GM19324 (cell line): Measurements from ENCODE around the gene PDSS1.

Experiments used
- ATAC-seq: cut with Tn5 transposase; IDR thresholded peaks from one replicate; pipeline ENCODE4 v1.9.1; 2021; ENCODE audit warnings: mild to moderate bottlenecking, moderate library complexity; ENCODE audit not compliant: unreplicated experiment, low FRiP score

PDSS1 gene

DNA sequence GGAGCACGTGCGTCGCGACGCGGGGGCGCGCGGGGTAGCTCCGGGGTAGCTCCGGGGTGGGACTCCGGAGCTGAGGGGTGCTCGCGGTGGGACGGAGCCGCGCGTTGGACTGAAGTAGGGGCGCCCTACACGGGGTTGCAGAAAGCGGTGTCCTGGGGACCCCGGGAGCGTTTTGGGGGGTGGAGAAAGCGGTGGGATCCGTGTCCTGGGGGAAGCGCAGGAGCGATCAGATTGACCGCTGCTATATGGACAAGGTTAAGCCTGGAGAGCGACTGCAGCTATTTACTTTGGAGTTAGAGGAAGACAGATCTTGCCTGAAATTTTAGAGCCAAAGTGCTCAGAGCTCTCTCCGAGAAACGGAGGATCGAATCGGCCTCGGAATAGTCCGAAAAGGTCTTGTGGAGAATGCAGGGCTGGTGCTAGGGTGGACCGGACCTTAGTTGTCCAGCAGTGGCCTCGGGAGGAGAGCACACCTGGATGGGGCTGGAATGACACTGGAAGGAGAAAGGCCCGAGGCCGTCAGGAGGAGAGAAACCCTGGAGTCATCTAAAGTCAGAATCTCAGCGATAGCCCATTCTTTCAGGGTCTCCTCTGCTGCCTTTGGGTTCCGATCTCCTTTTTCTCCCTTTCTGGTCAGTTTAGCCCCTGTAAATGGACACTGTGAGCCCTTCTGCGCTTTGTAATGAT lies 564 bp downstream of the PDSS1 start:
- no peak for ATAC-seq

- no peak for ATAC-seq
These were observed 1.4 kb downstream of the PDSS1 start for GRCh38 chr10:26698909-26699308.

GRCh38 chr10:26699631-26700030 lies 2.1 kb downstream of the PDSS1 start:
- no peak for ATAC-seq

- ATAC-seq = no peak
These were observed 3.6 kb downstream of the PDSS1 start for GRCh38 chr10:26700884-26701630.

DNA sequence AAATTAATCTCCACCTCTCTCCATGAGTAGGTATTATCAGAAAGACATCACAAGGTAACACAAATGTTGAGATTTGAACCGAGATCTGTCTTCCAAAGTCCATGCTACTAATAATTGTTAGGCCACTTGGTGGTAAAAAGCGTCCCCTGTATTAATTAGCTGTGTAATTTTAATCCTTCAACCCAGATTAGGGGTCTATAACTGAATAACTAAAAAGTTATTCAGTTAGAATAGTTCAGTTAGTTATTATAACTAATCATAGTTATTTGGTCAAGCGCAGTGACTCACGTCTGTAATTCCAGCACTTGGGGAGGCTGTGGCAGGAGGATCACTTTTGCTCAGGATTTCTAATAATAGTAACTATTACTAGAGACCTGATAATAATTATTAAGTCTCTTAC lies 5.6 kb downstream of the PDSS1 start:
- no peak for ATAC-seq

DNA sequence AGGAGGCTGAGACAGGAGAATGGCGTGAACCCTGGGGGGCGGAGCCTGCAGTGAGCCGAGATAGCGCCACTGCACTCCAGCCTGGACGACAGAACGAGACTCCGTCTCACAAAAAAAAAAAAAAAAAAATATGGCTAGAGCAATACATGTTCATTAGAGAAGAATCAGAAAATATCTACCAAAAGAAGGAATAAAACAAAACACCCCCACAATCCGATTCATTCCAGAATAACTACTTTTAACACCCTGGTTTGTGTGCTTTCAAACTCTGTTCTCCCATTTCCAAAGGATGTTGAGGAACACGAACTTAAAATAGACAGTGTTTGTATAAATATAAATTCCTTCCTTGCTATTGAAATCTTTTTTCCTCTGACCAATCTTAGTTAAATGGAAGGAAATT lies 6.5 kb downstream of the PDSS1 start:
- no peak for ATAC-seq

GRCh38 chr10:26706206-26706605 lies 8.7 kb downstream of the PDSS1 start:
- ATAC-seq = no peak

DNA sequence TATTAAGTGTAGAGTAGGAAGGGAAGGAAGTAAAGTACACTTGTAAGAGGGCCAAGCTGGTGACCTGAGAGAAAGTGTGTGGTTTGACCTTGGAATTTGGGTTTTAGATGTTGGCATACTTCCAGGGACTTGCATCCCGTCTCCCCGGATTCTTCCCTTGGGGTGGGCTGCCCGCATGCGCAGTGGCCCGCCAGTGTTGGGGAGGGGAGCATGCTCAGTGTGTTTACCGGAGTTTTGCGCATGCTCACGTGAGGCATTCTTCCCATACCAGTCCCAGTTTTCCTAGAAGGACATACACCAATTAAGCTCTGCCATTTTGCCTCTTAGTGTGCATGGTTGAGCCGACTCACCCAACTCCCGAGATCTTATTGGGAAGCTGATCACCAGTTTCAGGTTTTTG lies 9.4 kb downstream of the PDSS1 start:
- ATAC-seq = no peak

DNA sequence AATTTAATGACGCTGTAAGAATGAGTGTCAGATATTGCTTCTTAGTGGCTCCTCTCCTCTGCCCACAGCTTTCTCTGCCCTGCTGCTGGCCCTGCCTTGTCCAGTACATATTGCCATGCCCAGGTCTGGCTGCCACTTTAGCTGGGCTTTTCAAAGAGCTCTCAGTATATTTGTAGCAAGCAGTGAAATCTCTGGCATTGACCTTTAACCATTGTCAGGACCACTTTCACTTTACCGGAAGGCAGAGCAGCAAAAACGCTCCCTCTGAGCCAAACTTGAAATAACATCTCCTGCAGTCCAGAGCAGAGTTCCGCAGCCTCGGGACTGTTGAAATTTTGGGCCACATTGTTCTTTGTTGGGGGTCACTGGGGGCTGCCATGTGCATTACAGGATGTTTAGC lies 13.8 kb downstream of the PDSS1 start:
- no peak for ATAC-seq

DNA sequence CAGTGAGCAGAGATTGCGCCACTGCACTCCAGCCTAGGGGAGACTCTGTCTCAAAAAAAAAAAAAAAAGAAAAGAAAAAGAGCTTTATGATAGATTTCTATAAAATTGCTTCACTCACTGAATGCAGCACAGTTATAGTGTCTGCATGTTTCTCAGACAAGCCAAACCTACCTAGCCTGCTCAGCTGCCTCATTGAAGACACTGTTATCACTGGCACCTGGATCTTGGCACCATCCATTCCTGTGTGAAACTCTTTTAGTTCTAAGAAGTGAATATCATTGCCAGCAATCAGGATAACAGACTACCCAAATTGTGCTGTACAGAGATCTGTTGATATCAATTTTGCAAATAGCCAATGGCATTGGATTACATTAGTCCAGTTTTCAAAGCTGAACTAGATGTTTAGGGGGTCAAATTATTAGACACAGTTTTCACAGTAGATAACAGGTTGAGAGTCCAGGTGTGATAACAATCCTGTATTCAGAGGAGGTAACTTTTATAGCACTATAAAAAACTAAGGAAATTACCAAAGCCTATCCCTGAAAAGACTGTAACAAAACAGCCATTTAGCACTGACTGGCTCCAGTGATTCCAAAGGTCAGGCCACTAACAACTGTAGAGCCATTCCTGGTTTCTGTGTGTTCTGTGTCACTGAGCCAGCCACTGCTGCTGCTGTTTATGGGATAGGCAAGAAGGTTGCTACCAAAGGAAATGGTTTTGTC lies 17.1 kb downstream of the PDSS1 start:
- ATAC-seq = no peak

- no peak for ATAC-seq
These were observed 17.6 kb downstream of the PDSS1 start for GRCh38 chr10:26715137-26715487.

GRCh38 chr10:26717476-26717875 lies 20.0 kb downstream of the PDSS1 start:
- no peak for ATAC-seq

- no peak for ATAC-seq
These were observed 24.1 kb downstream of the PDSS1 start for GRCh38 chr10:26721561-26721960.

GRCh38 chr10:26723016-26723415 lies 25.5 kb downstream of the PDSS1 start:
- no peak for ATAC-seq

GRCh38 chr10:26725837-26726727 lies 28.6 kb downstream of the PDSS1 start:
- no peak for ATAC-seq

DNA sequence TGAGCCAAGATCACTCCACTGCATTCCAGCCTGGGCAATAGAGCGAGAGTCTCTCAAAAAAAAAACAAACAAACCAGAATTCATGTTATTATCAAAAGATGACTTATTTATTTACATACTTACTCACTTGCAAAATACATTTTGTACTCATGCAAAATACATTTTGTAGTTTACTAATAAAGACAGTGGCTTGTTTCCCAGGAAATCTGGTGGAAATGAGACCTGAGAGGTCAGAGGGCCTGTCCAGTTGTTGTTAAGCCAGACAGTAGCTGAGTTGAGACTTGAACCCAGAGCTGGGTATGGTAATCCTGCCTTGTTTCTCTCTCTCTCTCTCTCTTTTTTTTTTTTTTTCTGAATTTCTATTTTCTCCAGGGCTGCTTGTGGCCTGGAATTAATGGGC lies 29.5 kb downstream of the PDSS1 start:
- no peak for ATAC-seq

DNA sequence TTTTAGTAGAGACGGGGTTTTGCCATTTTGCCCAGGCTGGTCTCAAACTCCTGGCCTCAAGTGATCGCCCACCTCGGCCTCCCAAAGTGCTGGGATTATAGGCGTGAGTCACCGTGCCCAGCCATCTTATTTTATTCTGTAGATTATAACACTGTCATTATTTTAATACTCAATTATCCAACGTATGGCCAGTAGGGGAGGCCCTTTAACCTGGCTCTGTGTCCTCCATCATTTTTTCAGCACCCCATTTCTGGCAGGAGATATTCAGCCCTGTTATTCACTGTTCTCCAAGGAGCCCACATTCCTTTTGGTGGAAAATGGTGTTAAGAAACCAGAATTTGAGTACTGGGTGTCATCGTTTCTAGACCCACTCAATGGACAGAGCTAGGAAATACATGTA lies 31.5 kb downstream of the PDSS1 start:
- no peak for ATAC-seq

GRCh38 chr10:26729395-26729794 lies 31.9 kb downstream of the PDSS1 start:
- ATAC-seq = no peak

- ATAC-seq = no peak
These were observed 33.1 kb downstream of the PDSS1 start for GRCh38 chr10:26730552-26730951.

GRCh38 chr10:26733750-26734568 lies 36.5 kb downstream of the PDSS1 start:
- ATAC-seq = no peak
